HCT116 (cell line): ENCODE results near the gene ADGRA3.

Experiments
- JUND ChIP-seq: IDR thresholded peaks from 2 replicates; pipeline ENCODE4 v1.6.1; 2012
- POLR2A ChIP-seq: IDR thresholded peaks from 2 replicates; pipeline ENCODE4 v1.7.0; 2011; ENCODE audit warnings: borderline replicate concordance; ENCODE audit not compliant: insufficient read depth, insufficient read length; ENCODE audit errors: extremely low read depth
- POLR2AphosphoS5 ChIP-seq: IDR thresholded peaks from 2 replicates; pipeline ENCODE4 v1.6.1; 2011; ENCODE audit warnings: mild to moderate bottlenecking, low read depth, low read length, moderate library complexity
- SIN3A ChIP-seq: IDR thresholded peaks from 2 replicates; pipeline ENCODE4 v1.6.1; 2012; ENCODE audit warnings: low read depth
- ZNF274 ChIP-seq: fragments of 200-500 bp; sonication (Bioruptor generic); IDR thresholded peaks from 2 replicates; pipeline ENCODE4 v1.6.1; 2014; ENCODE audit warnings: mild to moderate bottlenecking, low read depth, low read length, inconsistent platforms
- TF ChIP-seq, protein P1 (sequence below), 3 experiments: fragments of 200-600 bp in 1 of 3; sonication (generic) in 1 of 3; IDR thresholded peaks in 2 of 3; conservative IDR thresholded peaks in 1 of 3; 2 replicates each; pipeline ENCODE4 v1.5.1; 2012 to 2017; ENCODE audit warnings: low read depth in 2 of 3, low read length in 2 of 3, antibody characterized with exemption in 1 of 3, borderline replicate concordance in 1 of 3, control low read depth in 1 of 3, mild to moderate bottlenecking in 1 of 3, mixed read lengths in 1 of 3, mixed run types in 1 of 3, moderate library complexity in 1 of 3; ENCODE audit not compliant: insufficient read depth in 1 of 3

DNA sequence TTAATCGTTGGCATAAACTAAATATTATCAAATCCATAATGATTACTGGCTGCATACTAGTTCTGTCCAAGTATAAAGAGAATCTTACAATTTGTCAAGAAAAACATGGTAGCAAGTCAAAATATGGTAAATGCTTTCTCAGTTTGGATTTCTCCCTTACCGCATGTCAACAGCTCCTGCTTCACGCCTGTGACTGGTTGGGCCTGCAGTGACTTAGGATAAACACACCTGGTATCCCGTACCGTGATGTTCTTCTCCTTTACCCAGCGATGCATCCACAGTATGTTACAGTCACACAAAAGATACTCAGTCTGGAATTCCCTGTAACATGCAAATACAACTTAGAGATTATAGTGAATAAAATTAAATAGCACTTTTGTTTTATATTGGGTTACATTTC, 71.1 kb downstream of the ADGRA3 start:
- TF ChIP-seq, protein P1, sequence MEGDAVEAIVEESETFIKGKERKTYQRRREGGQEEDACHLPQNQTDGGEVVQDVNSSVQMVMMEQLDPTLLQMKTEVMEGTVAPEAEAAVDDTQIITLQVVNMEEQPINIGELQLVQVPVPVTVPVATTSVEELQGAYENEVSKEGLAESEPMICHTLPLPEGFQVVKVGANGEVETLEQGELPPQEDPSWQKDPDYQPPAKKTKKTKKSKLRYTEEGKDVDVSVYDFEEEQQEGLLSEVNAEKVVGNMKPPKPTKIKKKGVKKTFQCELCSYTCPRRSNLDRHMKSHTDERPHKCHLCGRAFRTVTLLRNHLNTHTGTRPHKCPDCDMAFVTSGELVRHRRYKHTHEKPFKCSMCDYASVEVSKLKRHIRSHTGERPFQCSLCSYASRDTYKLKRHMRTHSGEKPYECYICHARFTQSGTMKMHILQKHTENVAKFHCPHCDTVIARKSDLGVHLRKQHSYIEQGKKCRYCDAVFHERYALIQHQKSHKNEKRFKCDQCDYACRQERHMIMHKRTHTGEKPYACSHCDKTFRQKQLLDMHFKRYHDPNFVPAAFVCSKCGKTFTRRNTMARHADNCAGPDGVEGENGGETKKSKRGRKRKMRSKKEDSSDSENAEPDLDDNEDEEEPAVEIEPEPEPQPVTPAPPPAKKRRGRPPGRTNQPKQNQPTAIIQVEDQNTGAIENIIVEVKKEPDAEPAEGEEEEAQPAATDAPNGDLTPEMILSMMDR (IDR thresholded peaks at IDR 0.05 in 2 of 3, conservative IDR thresholded peaks at IDR 0.05 in 1 of 3; ENCODE audit: borderline replicate concordance in 1 of 3, insufficient read depth in 1 of 3, low read depth in 2 of 3, low read length in 2 of 3): no peak
- TF ChIP-seq JUND (no peak), POLR2AphosphoS5 (no peak), SIN3A (no peak), ZNF274 (no peak), POLR2A (no peak)
